Measurements from ENCODE around the gene GNG12.

GRCh38 chr1:67754526-67754920 is 78.7 kb downstream of the GNG12 start:
- TF ChIP-seq POLR2A (IDR thresholded peaks at IDR 0.05) (no peak), CTCF (IDR thresholded peaks at IDR 0.05) (no peak), POLR2AphosphoS5 (IDR thresholded peaks at IDR 0.05) (no peak), EP300 (IDR thresholded peaks at IDR 0.05) (no peak)

Measured in upper lobe of left lung (tissue), 4 donors.